GM18951 (cell line): ENCODE results near the gene MKNK2.
"Not testable (repeated sequence)": the region's sequence is repeated elsewhere in the genome, so short reads cannot be mapped to it uniquely, and the experiment has no call there.

Experiments used
- POLR2A ChIP-seq: IDR thresholded peaks from 4 replicates; pipeline ENCODE4 v1.6.1; 2011; ENCODE audit warnings: mild to moderate bottlenecking; ENCODE audit not compliant: insufficient read length, insufficient read depth; ENCODE audit errors: extremely low read depth
- in situ Hi-C: fragments of 300-500 bp; cut with MboI; formaldehyde crosslinking; loops from one replicate; pipeline ENCODE4 v1.12.0; 2022; ENCODE audit warnings: low sequenced_read_pairs, mixed read lengths, inconsistent platforms; ENCODE audit not compliant: unreplicated experiment

The MKNK2 gene

GRCh38 chr19:2086695-2087620 is 35.9 kb upstream of the MKNK2 start:
- in situ Hi-C loops = not testable (repeated sequence)
- TF ChIP-seq POLR2A = peak; percentile 45

DNA sequence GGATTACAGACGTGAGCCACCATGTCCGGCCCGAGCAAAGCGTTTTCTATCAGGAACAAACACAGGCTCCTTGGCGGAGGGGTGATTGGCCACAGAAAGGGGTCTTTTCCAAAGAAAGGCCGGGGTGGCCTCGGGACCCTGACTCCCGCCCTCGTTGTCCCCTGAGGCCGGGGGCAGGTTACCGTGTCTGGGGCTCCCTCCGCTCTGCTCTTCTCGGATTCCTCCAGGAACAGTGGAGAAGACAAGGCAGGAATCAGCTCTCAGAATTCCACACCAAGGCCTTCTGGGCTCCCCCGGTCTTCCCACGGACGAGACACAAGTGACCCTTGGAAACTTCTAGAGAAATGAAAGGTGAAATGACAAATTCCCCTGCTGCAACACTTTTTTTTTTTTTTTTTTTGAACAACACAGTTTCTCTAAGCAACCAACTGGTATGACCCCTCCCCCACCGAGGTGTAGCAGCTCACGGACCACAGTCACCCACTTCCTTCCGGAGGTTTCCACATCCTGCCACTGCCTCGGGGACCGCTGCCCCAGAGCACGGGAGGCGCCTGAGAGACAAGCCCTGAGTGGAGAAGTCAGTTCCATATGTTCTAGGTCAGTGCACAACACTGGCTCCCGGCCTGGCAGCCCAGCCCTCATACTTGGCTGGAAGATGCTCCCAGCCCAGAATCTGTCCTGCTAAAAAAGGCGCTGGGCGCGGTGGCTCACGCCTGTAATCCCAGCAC is 34.1 kb upstream of the MKNK2 start:
- TF ChIP-seq POLR2A = peak; percentile 80
- in situ Hi-C loops = no loop called here

DNA sequence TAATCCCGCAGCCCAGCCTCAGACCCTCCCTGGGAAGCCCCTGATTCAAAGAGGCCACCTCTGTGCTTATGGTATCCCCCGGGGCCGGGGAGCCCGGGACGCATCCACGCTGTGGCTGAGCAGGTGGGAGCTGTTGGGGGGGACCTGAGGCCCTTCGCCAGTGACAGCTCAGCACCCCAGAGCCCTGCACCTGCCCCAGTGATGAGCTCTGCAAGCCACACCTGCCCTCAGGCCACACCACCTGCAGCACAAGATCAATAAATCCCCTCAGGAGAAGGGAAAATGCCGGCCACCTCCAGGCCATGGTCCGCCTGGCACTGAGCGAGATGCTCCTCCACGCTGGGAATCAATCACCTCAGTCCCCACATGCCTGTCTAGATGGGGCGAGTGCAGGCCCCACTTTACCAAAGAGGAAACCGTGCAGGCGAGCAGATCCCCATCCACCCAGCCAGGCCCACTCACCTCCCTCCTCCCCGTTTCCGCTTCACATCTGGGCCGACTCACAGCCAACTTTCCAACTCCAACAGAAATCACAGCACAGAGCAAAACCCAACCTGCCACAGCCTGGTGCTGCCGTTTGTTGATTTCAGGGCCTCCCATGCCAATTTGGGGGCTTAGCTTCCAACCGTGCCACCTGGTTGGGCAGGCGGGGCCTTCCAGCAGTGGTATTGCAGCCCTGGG is 32.3 kb upstream of the MKNK2 start:
- in situ Hi-C loops = no loop called here
- TF ChIP-seq POLR2A = peak; percentile 53

- in situ Hi-C loops = no loop called here
- peak; percentile 46 for TF ChIP-seq POLR2A
These were observed 31.1 kb upstream of the MKNK2 start for GRCh38 chr19:2081873-2082810.

- no peak for TF ChIP-seq POLR2A
- in situ Hi-C loops = no loop called here
These were observed 29.4 kb upstream of the MKNK2 start for GRCh38 chr19:2080336-2080988.

DNA sequence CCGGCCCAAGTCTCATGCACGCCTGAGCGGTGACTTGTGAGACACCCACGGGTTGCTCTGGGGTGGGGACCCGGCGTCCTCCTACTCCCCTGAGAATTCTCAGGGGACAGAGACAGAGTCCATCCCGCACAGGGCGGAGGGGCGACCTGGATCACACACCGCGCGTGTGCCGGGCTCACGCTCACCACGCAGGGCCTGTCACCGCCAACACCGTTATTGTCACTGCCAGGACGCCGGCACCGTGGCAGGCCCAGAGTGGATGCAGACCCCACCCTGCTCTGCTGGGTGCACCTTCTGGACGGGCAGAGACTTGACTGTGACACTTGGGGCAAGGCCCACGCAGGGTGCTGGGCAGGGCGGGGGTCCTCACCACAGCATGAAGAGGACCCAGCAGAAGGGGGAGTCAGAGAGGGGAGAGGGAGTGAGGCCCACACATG is 28.8 kb upstream of the MKNK2 start:
- no peak for TF ChIP-seq POLR2A
- in situ Hi-C loops = no loop called here

DNA sequence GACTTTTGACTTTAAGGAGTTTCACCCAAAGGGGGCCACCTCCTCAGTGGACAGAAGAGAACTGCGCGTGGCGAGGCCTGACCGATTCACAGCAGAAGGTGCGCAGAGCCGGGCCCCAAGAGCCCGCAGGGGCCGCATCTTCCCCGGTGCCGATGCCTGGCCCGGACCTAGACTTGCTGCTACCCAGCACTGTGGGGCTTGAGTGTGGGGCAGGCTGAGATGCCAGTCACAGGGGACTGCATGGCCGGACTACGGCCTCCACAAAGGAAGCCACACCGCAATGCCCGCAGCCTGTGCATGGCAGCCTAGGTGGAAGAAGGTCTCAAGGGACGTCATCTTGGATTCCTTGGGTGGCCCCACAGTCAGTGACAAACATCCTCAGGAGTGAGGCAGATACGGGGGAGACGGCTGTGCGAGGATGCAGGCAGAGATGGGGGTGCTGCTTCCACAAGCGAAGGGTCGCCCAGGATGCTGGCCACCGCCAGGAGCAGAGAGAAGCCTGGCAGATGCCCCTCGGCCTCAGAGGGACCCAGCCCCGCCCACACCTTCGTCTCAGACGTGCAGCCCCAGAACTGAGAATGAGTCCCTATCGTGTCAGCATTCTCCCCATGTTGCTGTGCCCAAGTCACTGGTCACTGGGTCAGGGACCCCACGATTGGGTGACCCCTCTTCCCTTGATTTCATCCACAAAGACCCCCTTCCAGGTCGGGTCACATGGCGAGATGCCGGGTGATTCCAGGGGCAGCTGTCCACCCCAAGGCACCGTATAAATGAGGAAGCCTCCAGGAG is 28.2 kb upstream of the MKNK2 start:
- in situ Hi-C loops = no loop called here
- TF ChIP-seq POLR2A = no peak

GRCh38 chr19:2077833-2078619 is 27.0 kb upstream of the MKNK2 start:
- in situ Hi-C loops = no loop called here
- TF ChIP-seq POLR2A = no peak

GRCh38 chr19:2077398-2077797 is 26.4 kb upstream of the MKNK2 start:
- no peak for TF ChIP-seq POLR2A
- in situ Hi-C loops = no loop called here

GRCh38 chr19:2076526-2076944 is 25.5 kb upstream of the MKNK2 start:
- in situ Hi-C loops = no loop called here
- TF ChIP-seq POLR2A = no peak

GRCh38 chr19:2072757-2073551 is 21.9 kb upstream of the MKNK2 start:
- in situ Hi-C loops = no loop called here
- no peak for TF ChIP-seq POLR2A
